Fibroblast of skin of left biceps (primary cell): ENCODE data around the gene MTERF4.

Experiments
- DNase-seq, 2 experiments: peaks; one replicate each; pipeline ENCODE4 v3.0.0-alpha.2; 2013; ENCODE audit warnings: low read depth in 2 of 2

The MTERF4 gene

DNA sequence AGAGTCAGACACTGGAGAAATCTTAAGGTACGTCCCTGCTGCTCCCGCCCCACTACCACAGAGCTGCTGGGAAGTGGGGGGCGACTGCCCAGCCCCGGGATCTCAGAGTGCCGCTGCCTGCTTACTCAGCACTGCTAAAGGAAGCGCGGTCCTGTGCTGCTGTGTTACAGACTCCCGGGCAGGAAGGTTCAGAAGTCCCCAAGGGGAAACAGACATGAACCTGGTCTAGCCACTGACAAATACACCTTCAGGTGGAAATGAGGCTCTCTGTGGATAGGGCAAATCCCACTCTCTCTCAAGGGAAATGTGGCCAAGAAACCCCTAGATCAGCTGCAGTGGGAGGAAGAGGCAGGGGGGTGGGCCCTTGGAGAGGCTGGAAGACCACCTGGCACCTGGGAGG, 13.7 kb downstream of the MTERF4 start:
- DNase-seq, result no peak

DNA sequence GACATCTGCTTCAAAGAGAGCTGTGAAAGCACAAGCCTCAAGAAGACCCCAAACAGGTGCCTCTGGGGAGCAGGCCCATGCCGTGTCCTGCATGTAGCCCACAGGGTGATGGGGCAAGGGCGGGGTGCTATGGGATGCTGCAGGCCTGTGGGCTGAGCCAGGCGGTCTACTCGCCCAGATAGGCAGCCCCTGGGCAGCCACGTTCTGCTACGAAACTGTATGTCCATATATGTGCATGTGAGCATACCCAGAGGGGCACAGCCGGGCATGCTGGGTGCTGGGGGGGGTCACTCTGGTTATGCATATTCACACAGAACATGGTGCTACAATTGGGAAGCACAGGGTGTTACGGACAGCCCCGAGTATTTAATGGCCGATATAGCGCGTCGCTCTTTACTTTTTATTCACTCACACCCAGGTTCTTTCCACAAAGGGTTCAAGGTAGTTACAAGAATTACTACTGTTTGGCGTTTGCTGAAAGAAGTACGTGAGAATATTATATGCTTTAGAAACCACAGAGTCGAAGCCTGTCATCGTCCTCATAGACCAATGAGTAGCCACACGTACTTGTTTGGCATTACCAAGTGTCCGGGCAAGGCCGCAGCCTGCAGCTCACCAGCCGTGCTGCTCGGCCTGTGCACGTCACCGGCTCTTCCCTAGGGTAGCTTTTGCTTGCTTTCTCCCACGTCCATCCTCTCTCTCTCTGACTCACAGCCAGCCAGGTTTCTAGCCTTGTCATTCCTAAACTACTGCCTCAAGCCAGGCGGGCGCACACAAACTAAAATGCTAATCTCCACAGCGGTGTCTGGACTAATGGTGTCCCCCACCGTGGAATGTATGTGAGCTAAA, 14.4 kb downstream of the MTERF4 start:
- DNase-seq, result no peak

DNA sequence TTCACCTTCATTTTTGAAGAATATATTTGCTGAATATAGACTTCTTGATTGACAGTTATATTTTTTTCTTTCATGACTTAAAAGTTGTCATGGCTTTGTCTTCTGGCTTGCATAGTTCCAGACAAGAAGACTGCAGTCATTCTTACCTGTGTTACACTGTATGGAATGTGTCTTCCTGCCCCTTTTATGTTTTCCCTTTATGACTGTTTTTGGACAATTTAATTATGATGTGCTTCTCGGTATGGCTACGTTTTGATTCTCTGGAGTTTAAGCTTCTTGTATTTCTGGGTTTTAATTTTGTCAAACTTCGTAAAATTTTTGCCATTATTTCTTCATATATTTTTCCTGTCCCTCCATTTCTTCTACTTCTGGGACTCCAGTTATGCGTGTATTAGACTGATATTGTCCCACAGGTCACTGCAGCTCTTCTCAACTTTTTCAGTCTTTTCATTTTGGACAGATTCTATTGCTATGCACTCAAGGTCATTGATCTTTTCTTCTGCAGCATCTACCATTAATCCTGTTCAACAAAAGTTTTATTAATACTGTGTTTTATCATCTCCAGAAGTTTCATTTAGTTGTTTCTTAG, 17.1 kb downstream of the MTERF4 start:
- DNase-seq, result no peak

DNA sequence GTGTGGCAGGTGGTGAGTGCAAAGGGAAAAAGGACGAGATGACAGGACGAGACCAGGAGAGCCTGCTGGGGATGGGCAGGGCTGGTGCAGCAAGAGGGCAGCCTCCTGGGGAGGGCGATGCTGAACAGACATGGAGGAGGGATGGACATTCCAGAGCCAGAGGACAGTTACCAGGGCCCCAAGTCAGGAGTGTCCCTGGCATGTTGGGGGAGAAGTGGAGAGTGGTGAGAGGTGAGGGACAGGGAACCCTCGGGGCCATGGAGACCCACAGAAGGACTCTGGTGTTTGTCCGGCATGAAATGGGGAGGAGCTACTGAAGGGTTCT, 19.0 kb downstream of the MTERF4 start:
- DNase-seq, result no peak

DNA sequence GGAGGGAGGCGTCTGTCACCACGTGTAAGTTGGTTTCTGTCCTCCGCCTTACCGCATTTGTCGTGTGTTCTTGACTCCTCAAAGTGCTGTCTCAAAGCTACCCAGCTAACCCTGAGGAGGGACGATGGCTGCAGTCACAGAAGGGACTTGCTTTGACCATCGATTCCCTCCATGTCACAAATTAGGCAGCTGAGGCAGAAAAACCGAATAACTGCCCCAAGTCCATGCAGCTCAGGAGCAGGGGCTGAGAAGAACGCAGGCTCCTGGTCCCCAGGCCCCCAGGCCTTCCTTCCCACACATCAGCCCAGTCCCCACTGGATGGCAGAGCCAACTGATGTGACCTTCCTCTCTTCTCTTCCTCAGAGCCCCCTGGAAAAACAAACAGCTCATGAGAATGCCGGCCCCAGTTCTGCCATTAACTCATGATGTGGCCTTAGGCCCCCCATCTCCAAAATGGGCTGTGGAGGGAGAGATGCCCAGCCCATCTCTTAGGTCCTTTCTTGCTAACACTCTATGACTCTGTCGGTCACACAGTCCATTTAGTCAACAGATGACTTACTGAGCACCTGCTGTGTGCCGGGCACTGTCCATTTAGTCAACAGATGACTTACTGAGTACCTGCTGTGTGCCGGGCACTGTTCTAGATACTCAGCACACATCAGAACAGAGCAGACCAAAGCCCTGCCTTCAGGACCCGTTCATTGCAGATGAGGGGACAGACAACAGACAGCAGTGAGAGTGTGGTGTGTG, 19.6 kb downstream of the MTERF4 start:
- DNase-seq, result no peak

DNA sequence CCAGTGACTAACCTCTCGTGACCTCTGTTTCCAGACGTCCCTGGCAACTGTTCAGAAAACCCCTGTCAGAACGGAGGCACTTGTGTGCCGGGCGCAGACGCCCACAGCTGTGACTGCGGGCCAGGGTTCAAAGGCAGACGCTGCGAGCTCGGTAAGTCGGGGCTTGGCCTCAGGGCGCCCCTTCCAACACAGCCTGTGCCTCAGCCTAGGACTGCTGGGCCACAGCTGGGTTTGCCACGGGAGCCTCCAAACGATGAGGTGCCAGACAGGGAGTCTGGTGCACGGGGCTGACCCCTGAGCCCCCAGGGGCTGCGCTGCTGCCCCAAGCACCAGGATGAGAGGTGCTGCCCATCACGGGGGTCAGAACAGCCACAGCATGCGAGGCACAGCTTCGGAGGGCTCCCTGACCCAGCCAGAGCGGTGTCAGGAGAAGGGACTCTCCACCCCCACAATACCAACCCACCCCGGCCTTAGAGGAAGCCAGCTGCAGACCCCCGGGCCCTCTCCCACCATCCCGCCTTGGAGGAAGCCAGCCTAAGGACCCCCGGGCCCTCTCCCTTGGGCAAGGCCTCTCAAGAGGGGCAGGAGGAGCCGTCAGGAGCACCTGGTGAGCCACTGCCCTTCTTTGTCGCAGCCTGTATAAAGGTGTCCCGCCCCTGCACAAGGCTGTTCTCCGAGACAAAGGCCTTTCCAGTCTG, 20.3 kb downstream of the MTERF4 start:
- DNase-seq, result no peak

DNA sequence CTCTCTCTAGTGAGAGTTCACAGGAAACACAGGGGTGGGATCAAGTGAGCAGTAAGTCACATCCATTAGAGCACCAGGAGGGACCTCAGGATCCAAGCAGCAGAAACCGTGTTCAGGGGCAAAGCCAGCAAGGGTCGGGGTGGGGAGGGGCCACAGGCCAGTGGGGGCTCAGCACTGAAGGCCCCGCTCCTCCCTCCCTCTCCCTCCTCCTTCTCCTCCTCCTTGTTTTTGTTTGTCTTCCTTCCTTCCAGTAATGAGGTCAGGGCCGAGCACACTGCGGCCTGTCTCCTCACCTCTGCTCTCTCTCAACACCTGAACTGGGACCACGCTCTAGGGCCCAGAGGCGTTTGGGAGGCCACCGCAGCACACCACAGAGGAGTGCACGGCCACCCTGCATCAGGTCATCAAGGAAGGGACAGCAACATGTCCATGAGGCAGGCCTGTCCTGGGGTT, 20.9 kb downstream of the MTERF4 start:
- DNase-seq, result no peak

DNA sequence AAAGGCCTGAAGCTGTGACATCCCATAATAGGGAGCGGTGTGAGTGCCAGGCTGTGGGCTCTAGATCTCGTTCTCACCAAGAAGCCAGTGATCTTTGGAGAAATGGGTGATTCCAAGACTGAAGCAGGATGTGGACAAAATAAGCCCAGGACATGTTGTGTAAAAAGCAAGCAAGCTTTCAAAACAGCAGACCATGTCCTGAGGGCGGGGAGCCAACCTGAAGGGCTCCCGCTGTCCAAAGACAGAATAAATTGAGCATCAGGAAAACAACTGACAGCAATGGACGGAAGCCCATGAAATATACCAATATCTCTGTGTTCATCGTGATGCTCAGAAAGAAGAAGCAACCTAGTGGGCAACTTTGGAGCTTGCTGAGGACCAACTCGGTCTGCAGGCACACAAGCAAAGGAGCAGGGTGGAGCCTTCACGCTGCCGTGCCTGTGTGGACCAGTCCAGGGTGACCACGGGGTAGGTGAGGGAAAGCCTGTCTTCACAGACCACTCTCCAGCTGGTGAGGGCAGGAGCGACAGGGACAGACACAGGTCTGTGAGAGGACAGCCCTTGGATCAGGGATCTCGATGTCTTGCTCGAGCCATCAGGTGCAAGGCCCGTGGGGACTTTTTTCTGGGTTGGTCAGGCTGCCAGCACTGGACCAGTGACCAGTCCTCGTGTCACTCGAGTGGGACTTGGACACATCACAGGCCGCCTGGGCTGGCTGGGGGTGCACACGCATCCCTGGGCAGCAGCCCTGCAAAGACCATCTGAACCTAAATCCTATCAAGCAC, 21.5 kb downstream of the MTERF4 start:
- DNase-seq, result no peak

DNA sequence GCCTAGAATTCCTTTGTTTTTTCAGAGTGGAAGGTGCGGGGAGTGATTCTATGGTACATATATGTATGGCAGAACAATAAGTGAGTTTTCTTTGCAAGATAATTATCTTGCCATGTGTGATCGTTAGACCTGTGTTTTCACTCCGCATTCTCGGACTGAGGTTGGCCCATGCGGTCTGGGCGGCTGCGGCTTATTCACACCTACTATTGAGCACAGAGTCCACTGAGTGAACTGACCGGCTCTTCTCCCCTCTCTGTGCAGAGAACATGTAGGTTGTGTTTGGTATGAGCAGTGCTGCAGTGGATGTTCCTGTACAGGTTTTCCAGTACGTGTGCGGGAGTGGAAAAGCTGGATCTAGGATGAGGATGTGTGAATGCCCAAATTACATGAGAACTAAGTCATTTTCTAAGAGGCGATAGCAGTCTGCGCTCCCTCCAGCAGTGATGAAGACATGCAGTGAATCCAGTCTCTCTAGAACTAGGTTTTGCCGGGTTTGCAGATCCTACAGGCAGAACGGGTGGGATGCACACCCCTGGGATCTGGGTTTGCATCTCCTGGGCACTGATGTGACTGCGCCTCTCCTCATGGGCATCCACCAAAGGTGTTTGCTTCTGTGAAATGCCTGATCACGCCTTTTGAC, 27.1 kb downstream of the MTERF4 start:
- no peak for DNase-seq

DNA sequence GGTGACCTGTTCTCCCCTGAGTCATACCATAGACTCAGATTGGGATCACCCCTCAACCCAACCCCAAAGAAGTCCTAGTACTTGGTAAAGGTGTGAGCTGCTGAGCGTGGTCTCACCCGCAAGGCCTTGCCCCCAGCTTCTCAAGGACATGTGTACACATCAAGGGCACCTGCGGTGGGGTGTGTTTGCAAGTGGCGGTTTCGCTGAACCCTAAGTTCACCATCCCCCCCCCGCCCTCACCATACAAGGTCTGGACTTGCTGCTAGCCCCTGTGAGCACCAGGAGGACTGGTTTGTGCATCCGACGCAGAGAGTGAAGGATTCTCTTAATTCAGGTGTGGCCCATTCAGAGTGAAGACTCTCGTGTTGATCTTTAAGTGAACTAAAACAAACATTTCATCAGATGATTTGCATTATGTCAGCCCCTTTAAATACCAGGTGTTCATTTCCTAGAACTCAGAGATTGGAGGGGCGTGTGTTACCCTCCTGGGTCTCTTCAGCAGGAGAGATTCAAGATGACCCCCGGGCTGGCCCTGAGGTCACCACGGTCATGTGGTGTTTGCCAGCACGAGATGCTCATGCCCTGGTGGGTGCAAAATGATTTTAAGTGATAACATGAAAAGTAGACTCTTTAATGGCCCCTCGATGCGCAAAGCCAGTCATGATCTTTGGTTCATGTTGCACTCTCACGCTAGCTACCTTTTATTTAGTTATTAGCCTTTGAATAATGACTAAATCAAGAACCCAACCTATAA, 27.8 kb downstream of the MTERF4 start:
- DNase-seq, result no peak

DNA sequence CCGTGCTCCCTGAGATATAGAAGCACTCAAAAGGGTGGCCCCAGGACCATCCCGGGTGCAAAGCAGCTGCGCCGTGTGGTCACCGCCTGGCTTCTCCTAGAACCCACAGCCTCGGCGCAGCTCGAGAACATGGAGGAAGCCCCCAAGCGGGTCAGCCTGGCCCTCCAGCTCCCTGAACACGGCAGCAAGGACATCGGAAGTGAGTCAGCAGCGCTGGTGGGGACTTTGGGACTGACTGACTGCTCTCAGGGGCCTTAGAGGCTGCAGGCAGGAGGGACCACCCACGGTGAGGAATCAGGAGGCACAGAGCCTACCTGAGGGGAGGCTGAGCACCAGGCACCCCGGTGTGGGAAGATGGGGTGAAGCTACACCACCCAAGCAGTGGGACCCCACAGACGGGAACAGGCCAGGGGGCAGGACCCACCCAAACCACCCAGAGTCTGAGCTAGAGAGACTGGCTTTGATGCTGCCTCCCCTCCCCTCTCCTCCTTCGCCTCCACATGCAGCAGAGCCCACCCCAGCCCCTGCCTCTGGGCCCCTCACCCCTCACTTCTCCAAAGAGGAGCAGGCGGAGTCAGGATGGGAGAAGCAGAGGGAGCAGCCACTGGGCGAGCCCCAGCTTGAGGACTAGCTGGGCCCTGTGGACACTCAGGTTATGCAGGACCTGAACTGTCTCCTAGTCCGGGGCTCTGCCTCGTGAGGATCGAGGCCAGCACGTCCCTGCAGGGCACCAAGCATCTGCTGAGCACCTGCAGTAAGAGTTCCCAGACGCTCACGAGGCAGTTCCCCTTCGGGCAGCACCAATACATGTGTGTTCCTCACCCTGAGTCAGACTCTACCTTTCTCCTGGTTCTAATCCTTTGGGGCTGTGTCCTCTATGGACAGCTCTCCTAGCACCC, 28.7 kb downstream of the MTERF4 start:
- no peak for DNase-seq

DNA sequence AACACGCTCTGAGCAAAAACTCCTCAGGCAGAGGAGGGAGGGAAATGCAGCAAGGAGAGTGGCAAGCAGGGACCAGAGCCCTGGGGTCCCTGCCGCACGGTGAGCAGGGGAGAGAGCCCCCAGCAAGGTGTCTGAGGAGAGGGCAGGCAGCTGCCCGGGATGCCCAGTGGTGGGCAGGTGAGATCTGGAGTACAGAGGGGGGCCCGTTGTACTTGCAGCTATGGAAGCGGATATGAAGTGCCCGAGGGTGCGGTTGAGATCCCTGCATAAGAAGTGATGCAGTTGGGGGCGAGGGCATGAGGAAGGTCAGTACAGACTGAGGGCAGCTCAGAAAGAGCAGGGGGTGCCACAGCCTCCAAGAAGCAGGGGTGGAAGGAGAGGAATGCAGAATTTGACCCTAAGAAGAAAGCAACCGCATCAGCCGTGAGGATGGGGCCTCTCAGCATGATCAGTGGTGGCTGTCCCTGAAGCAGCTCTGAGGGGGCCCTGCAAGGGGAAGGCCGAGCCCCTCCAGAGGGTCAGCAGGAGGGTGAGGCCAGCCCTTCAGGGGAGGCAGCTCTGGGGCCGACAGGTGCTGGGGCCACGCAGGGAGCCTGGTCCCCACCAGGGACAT, 29.4 kb downstream of the MTERF4 start:
- DNase-seq, result no peak

DNA sequence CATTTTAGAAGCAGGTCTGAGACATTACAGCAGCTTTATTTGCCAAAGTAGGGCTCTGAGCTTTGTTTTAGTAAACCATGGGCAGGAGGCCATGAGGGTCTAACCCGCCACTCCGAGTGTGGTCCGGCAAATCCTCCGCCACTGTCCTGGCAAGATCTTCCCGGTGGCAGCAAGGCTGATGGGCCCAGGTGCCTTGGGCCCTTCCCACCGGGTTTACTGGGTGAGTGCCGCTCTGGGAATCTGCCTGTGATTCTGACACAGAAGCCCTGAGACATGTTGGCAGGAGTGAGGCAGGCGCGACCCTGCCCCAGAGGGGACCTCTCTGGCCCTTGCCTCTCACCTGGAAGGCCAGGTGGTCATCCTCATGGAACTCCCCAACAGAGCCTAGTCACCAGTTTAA, 29.9 kb downstream of the MTERF4 start:
- no peak for DNase-seq

DNA sequence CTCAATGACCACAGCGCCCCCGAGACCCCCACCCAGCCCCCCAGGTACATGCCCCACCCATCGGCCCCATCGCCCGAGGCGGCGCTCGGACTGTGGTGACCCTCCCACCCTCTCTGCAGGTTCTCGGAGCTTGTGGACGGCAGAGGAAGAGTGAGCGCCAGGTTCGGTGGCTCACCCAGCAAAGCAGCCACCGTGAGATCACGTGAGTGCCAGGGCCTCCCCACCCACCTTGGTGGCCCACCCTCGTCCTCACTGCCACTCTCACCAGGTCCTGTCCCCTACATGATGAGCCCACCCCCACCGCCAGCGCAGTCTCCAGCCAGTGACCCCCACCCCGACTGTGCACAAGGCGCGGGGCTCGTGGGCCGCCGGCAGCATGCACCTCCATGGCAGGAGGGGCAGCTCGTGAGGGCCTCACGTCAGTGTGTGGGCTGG, 30.4 kb downstream of the MTERF4 start:
- DNase-seq, result no peak

DNA sequence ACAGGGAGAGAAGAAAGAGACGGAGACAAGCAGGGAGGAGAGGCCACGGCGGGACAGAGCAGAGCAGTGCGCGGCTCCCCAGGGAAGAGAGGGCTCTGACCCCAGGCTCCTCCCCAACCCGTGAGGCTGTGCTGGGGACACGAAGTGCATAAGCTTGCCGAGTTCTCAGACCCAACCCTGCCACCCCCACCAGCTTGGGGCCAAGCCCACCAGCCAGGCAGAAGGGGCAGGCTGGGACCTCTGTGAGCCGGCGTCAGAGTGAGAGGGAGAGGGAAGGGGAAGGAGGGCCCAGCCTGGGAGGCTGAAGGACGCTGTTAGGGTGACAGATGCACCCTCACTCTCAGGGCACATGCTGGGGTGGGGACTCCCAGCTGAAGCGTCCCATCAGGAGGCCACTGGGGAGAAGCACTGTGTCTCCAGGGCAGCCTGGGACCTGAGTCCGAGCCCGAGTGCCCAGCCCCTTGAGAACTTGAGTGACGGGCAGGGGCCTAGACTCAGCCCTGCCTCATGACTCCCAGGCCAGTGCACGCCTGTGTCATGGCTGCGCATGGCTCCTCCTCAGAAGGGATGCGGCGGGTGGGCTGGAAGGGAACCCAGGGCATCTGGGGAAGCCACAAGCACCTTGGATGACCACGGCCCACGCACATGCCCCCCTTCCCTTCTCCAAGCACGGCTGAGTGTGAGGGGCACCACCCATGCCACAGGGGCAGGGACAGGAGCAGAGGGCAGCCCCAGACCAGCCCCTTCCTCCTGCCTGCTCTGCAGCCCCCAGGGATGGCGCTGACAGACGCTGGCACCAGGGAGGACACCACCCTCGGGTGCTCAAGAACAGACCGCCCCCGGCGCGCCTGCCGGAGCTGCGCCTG, 31.0 kb downstream of the MTERF4 start:
- no peak for DNase-seq

DNA sequence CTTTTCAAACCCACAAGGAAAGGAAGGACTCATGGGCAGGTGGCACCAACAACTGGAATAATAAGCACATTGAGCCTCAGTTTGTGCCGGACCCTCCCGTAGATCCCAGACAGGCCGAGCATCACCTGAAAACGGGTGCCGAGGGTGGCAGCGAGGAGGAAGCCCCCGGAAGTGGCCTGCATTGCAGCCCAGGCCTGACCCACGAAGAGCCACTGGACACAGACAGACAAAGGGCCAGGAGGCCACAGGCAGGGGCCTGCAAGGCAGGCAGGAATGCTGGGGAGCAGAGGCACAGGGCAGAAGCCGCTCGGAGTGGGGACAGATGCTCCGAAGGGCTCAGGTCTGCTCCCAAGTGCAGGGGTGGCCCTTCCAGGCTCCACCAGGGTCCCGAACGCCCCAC, 31.7 kb downstream of the MTERF4 start:
- DNase-seq, result no peak

DNA sequence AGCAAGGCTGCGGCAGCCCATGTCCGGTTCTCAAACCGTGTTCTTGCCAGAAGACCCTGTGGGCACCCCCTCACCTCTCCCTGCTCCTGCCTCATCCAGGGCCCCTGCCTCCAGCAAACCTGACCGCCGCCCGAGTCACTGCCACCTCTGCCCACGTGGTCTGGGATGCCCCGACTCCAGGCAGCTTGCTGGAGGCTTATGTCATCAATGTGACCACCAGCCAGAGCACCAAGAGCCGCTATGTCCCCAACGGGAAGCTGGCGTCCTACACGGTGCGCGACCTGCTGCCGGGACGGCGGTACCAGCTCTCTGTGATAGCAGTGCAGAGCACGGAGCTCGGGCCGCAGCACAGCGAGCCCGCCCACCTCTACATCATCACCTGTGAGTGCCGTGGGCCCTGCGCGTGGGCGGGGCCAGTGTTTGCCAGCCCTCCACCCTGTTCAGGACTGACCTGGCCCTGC, 32.2 kb downstream of the MTERF4 start:
- DNase-seq, result no peak
